22Rv1 (cell line): ENCODE data around the gene GPR143.
"Not testable (repeated sequence)": the region's sequence is repeated elsewhere in the genome, so short reads cannot be mapped to it uniquely, and the experiment has no call there.

Experiments used
- H3K27ac ChIP-seq: fragments of 450-650 bp; 2 replicates; pipeline ENCODE4 v1.5.1; 2017
- CTCF ChIP-seq: fragments of 450-650 bp; IDR thresholded peaks from 2 replicates; pipeline ENCODE4 v1.5.1; 2017; ENCODE audit warnings: mild to moderate bottlenecking
- ZFX ChIP-seq: fragments of 450-650 bp; IDR thresholded peaks from 2 replicates; pipeline ENCODE4 v1.6.1; 2017; ENCODE audit warnings: antibody characterized with exemption, borderline replicate concordance

GPR143 gene

GRCh38 chrX:9785254-9785943 is 19.8 kb upstream of the GPR143 start:
- TF ChIP-seq ZFX (no peak), CTCF (no peak)
- no peak overlapping the region for H3K27ac ChIP-seq

GRCh38 chrX:9784332-9784731 is 18.7 kb upstream of the GPR143 start:
- TF ChIP-seq CTCF (no peak), ZFX (no peak)

GRCh38 chrX:9781941-9782340 is 16.3 kb upstream of the GPR143 start:
- no peak overlapping the region for H3K27ac ChIP-seq
- TF ChIP-seq CTCF: no peak
- no peak for TF ChIP-seq ZFX

More at GRCh38 chrX:9784332-9784731, 18.7 kb upstream of the GPR143 start:
- H3K27ac ChIP-seq: no peak overlapping the region

GRCh38 chrX:9775930-9776329 is 10.3 kb upstream of the GPR143 start:
- no peak for TF ChIP-seq CTCF
- TF ChIP-seq ZFX: no peak

GRCh38 chrX:9772943-9773342 is 7.3 kb upstream of the GPR143 start:
- no peak overlapping the region for H3K27ac ChIP-seq
- TF ChIP-seq ZFX (no peak), CTCF (no peak)

More at GRCh38 chrX:9775930-9776329, 10.3 kb upstream of the GPR143 start:
- H3K27ac ChIP-seq: no peak overlapping the region

GRCh38 chrX:9770319-9770718 is 4.7 kb upstream of the GPR143 start:
- no peak overlapping the region for H3K27ac ChIP-seq
- TF ChIP-seq CTCF (no peak), ZFX (no peak)

GRCh38 chrX:9768321-9768839 is 2.7 kb upstream of the GPR143 start:
- not testable (repeated sequence) for H3K27ac ChIP-seq

GRCh38 chrX:9767375-9767774 is 1.7 kb upstream of the GPR143 start:
- TF ChIP-seq ZFX (no peak), CTCF (no peak)
- no peak overlapping the region for H3K27ac ChIP-seq
